ENCODE results near the gene SLC12A4. TPM values are rescaled to one million over a fixed set of nuclear protein-coding genes. Genes with fewer than 3 reads are reported as not detected.
A peak's percentile ranks its signal among the peaks of the same experiment; 100 is the strongest.

SLC12A4 gene
- total and polyA plus RNA-seq, 2 of the 13 experiments (the other 11 are each of a cell fraction or from before 2014, with no cell fraction given): 65.1 to 84.3 TPM

GRCh38 chr16:67935402-67936123 lies 32.9 kb downstream of the SLC12A4 start (continued):
- TF ChIP-seq JDP2 (CRISPR knock-in tag; IDR thresholded peaks at IDR 0.05; ENCODE audit: borderline replicate concordance) (no peak), NR2F2 (IDR thresholded peaks at IDR 0.05; ENCODE audit: borderline replicate concordance, low read depth) (no peak), ATM (IDR thresholded peaks at IDR 0.05; ENCODE audit: borderline replicate concordance) (no peak), HMGA1 (CRISPR knock-in tag; conservative IDR thresholded peaks at IDR 0.05) (no peak), GZF1 (CRISPR knock-in tag; IDR thresholded peaks at IDR 0.05) (no peak), EHMT2 (IDR thresholded peaks at IDR 0.05; ENCODE audit: borderline replicate concordance, low read depth, low read length) (no peak), TIGD3 (CRISPR knock-in tag; IDR thresholded peaks at IDR 0.05; ENCODE audit: borderline replicate concordance) (peak; percentile 57; the same call in 1 of the 2 replicates), E2F5 (CRISPR knock-in tag; conservative IDR thresholded peaks at IDR 0.05) (peak; percentile 45; the same call in 1 of the 2 replicates), ZNF296 (CRISPR knock-in tag; conservative IDR thresholded peaks at IDR 0.05) (no peak; the same call in 1 of the 2 replicates), ZFP41 (CRISPR knock-in tag; IDR thresholded peaks at IDR 0.05; ENCODE audit: borderline replicate concordance) (peak; percentile 72), RXRB (CRISPR knock-in tag; IDR thresholded peaks at IDR 0.05; ENCODE audit: borderline replicate concordance) (peak; percentile 65), MAF1 (CRISPR knock-in tag; IDR thresholded peaks at IDR 0.05; ENCODE audit: borderline replicate concordance) (peak; percentile 93; the same call in 1 of the 2 replicates), ZNF10 (CRISPR knock-in tag; IDR thresholded peaks at IDR 0.05; ENCODE audit: borderline replicate concordance, low read depth) (peak; percentile 78; the same call in 1 of the 2 replicates), HMGXB3 (CRISPR knock-in tag; IDR thresholded peaks at IDR 0.05; ENCODE audit: borderline replicate concordance) (peak; percentile 80; the same call in 1 of the 2 replicates), ZNF687 (CRISPR knock-in tag; IDR thresholded peaks at IDR 0.05) (peak; percentile 99), HNF4A (CRISPR knock-in tag; IDR thresholded peaks at IDR 0.05) (peak; percentile 55), YEATS2 (CRISPR knock-in tag; IDR thresholded peaks at IDR 0.05; ENCODE audit: borderline replicate concordance) (peak; percentile 91)
